Ascending aorta (tissue), 2 donors: ENCODE results near the gene INTS7. TPM values are rescaled to one million over a fixed set of nuclear protein-coding genes. Genes with fewer than 3 reads are reported as not detected.
"Not testable (repeated sequence)": the region's sequence is repeated elsewhere in the genome, so short reads cannot be mapped to it uniquely, and the experiment has no call there.

Experiments
- DNase-seq, 2 donors: peaks; one replicate each; pipeline ENCODE4 v3.0.0-alpha.2; 2019; ENCODE audit warnings: low spot score in 2 of 2
- H3K27ac ChIP-seq, 2 donors: fragments of 200-600 bp; sonication (generic); one replicate each; pipeline ENCODE4 v1.5.1; 2016 to 2017; ENCODE audit warnings: mild to moderate bottlenecking in 1 of 2
- H3K27me3 ChIP-seq: fragments of 200-600 bp; sonication (generic); one replicate; pipeline ENCODE4 v1.5.1; 2017
- H3K36me3 ChIP-seq, 2 donors: fragments of 200-600 bp; sonication (generic); one replicate each; pipeline ENCODE4 v1.5.1; 2016
- H3K4me1 ChIP-seq, 2 donors: fragments of 200-600 bp; sonication (generic); one replicate each; pipeline ENCODE4 v1.5.1; 2016 to 2017; ENCODE audit warnings: mild to moderate bottlenecking in 1 of 2
- H3K4me3 ChIP-seq, 2 donors: fragments of 200-600 bp; sonication (generic); one replicate each; pipeline ENCODE4 v1.5.1; 2016 to 2017; ENCODE audit warnings: mild to moderate bottlenecking in 1 of 2
- H3K9me3 ChIP-seq, 2 donors: fragments of 200-600 bp; sonication (generic); one replicate each; pipeline ENCODE4 v1.5.1; 2016
- intact Hi-C: fragments of 100-400 bp; cut with DNase I; formaldehyde crosslinking; loops from one replicate; pipeline ENCODE4 v1.15.1; 2023
- total RNA-seq: library from RNA; depleted of rRNA; stranded (reverse); fragments of >200 nt; gene quantifications from one replicate; pipeline ENCODE4 v1.1.0, GENCODE V29; 2016
- TF ChIP-seq, protein P1 (sequence below), 3 experiments: fragments of 200-600 bp in 2 of 3; fragments of 450-650 bp in 1 of 3; sonication (generic) in 2 of 3; IDR thresholded peaks; one replicate each; pipeline ENCODE4 v1.5.1; 2016 to 2019; ENCODE audit warnings: antibody characterized with exemption in 3 of 3, mild to moderate bottlenecking in 1 of 3, moderate library complexity in 1 of 3

INTS7 gene
- total RNA-seq, 1 donor from 2014 or later: 10.5 TPM

DNA sequence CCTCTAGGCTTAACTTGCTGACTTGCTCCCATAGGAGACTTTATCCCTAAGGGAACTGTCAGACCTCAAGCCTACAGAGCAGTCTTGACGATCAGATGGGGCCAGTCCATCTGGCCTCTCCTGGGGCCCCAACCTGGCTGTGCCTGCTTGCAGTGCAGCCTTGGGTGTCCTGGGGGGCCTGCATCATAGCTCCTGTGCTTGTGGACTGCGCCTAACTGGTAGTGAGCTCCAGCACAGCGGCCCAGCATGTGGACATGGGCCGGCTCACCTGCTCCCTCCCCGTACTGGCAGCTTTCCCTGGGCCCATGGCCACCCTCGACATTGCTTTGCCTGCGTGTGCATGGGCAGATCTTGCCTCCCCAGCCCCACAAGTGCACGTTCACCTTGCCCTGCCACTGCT lies 76.1 kb downstream of the INTS7 start:
- H3K27me3 ChIP-seq: no peaks in the 10 kb centered on the region

DNA sequence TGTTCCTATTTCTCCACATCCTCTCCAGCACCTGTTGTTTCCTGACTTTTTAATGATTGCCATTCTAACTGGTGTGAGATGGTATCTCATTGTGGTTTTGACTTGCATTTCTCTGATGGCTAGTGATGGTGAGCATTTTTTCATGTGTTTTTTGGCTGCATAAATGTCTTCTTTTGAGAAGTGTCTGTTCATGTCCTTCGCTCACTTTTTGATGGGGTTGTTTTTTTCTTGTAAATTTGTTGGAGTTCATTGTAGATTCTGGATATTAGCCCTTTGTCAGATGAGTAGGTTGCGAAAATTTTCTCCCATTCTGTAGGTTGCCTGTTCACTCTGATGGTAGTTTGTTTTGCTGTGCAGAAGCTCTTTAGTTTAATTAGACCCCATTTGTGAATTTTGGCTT lies 81.3 kb downstream of the INTS7 start:
- H3K27ac ChIP-seq, DNase-seq, H3K4me1 ChIP-seq, intact Hi-C loops, H3K4me3 ChIP-seq, H3K27me3 ChIP-seq, H3K36me3 ChIP-seq, H3K9me3 ChIP-seq: not testable (repeated sequence)

More for the DNA sequence above, 76.1 kb downstream of the INTS7 start:
- H3K36me3 ChIP-seq: peaks cover 0 to 15% of the 10 kb centered on the region in 2 donors
- no peak overlapping the region for H3K27ac ChIP-seq
- no peak for DNase-seq
- no peak overlapping the region for H3K4me3 ChIP-seq
- H3K4me1 ChIP-seq: no peaks in the 10 kb centered on the region
- intact Hi-C loops: no loop called here
- TF ChIP-seq, protein P1, sequence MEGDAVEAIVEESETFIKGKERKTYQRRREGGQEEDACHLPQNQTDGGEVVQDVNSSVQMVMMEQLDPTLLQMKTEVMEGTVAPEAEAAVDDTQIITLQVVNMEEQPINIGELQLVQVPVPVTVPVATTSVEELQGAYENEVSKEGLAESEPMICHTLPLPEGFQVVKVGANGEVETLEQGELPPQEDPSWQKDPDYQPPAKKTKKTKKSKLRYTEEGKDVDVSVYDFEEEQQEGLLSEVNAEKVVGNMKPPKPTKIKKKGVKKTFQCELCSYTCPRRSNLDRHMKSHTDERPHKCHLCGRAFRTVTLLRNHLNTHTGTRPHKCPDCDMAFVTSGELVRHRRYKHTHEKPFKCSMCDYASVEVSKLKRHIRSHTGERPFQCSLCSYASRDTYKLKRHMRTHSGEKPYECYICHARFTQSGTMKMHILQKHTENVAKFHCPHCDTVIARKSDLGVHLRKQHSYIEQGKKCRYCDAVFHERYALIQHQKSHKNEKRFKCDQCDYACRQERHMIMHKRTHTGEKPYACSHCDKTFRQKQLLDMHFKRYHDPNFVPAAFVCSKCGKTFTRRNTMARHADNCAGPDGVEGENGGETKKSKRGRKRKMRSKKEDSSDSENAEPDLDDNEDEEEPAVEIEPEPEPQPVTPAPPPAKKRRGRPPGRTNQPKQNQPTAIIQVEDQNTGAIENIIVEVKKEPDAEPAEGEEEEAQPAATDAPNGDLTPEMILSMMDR (IDR thresholded peaks at IDR 0.05): no peak
- no peaks in the 10 kb centered on the region for H3K9me3 ChIP-seq

DNA sequence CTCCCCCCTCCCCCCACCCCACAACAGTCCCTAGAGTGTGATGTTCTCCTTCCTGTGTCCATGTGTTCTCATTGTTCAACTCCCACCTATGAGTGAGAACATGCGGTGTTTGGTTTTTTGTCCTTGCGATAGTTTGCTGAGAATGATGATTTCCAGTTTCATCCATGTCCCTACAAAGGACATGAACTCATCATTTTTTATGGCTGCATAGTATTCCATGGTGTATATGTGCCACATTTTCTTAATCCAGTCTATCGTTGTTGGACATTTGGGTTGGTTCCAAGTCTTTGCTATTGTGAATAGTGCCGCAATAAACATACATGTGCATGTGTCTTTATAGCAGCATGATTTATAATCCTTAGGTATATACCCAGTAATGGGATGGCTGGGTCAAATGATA lies 81.8 kb downstream of the INTS7 start:
- H3K36me3 ChIP-seq, H3K27me3 ChIP-seq, intact Hi-C loops, DNase-seq, H3K4me1 ChIP-seq, H3K4me3 ChIP-seq, H3K27ac ChIP-seq, H3K9me3 ChIP-seq: not testable (repeated sequence)

DNA sequence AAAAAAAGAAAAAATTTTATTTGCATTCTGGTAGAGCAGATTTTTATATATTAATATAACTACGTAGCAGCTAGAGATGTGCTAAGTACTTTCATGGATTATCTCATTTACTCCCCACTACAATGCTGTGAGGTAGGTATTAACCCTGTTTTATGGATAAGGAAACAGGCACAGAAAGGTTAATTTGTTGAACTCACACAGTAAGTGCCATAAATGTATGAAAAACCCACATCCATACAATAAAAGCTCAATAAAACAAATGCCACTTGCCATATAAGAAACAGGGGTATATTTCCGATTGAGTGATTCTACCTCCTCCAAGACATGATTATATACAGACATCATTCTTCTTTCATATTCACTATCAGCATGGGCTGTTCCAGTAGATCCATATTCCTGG lies 83.1 kb downstream of the INTS7 start:
- intact Hi-C loops: no loop called here
- no peak for DNase-seq
- no peaks in the 10 kb centered on the region for H3K27me3 ChIP-seq
- TF ChIP-seq, protein P1 (IDR thresholded peaks at IDR 0.05): no peak
- H3K9me3 ChIP-seq: no peaks in the 10 kb centered on the region
- H3K4me3 ChIP-seq: no peak overlapping the region
- H3K27ac ChIP-seq: no peak overlapping the region
- H3K4me1 ChIP-seq: no peaks in the 10 kb centered on the region
- peaks cover 4 to 9% of the 10 kb centered on the region in 2 donors for H3K36me3 ChIP-seq

DNA sequence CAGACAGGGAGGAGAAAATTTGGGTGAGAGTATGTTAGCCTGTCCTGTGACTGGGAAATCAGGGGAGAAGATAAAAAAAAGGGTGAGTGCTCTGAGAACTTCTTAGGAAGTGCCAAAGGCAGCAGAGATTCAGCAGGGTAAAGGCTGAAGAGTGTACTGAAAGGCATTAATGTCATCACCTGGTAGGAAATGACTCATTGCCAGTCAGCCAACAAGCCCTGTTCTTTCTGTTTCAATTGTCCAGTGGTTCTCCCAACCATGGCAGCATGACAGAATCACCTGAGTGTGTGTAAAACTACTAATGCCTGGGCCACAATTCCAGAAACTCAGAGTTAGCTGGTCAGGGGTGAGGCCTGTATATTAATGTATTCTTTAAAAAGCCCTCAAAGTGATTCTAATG lies 83.5 kb downstream of the INTS7 start:
- intact Hi-C loops: no loop called here
- no peak overlapping the region for H3K27ac ChIP-seq
- no peaks in the 10 kb centered on the region for H3K4me1 ChIP-seq
- DNase-seq: no peak
- no peaks in the 10 kb centered on the region for H3K9me3 ChIP-seq
- no peak overlapping the region for H3K4me3 ChIP-seq
- no peaks in the 10 kb centered on the region for H3K27me3 ChIP-seq
- TF ChIP-seq, protein P1 (IDR thresholded peaks at IDR 0.05): no peak
- peaks cover 4 to 9% of the 10 kb centered on the region in 2 donors for H3K36me3 ChIP-seq

DNA sequence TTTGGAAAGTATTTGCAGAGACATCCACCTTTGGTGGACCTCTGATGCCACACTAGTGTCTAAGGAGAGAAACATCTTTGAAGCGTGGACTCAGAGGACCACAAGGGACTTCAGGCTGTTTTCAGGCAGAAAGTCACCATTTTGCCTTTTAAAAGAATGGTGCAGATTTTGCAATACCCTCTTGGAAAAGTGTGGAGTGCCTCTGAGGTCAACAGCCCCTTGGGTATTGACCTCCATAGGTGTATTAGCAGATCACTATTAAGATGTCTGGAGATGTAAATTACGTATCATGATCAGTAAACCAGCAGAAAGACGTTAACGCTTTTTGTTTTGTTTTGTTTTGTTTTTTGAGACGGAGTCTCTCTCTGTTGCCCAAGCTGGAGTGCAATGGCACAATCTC lies 87.0 kb downstream of the INTS7 start:
- no peak for DNase-seq
- Histone ChIP-seq H3K36me3 (peaks cover 6 to 8% of the 10 kb centered on the region in 2 donors), H3K4me1 (no peaks in the 10 kb centered on the region), H3K27me3 (no peaks in the 10 kb centered on the region), H3K9me3 (no peaks in the 10 kb centered on the region), H3K4me3 (no peak overlapping the region), H3K27ac (no peak overlapping the region)
- TF ChIP-seq, protein P1 (IDR thresholded peaks at IDR 0.05): no peak
- intact Hi-C loops: no loop called here
